Ovary (tissue), 9 donors: Measurements from ENCODE around the gene MIF. TPM values are rescaled to one million over a fixed set of nuclear protein-coding genes. Genes with fewer than 3 reads are reported as not detected.

Source experiments
- DNase-seq, 5 donors: peaks; one replicate each; pipeline ENCODE4 v3.0.0-alpha.2; 2019 to 2020
- H3K27ac ChIP-seq, 2 donors: fragments of 200-600 bp; one replicate each; pipeline versions ENCODE4 v1.5.1 to v1.8.0; 2019 to 2022
- H3K27me3 ChIP-seq: fragments of 200-600 bp; one replicate; pipeline ENCODE4 v1.8.0; 2022
- H3K36me3 ChIP-seq: fragments of 200-600 bp; sonication (generic); one replicate; pipeline ENCODE4 v1.5.1; 2019
- H3K4me1 ChIP-seq: one replicate; pipeline ENCODE4 v1.8.1; 2013; ENCODE audit warnings: mild to moderate bottlenecking, moderate library complexity; ENCODE audit not compliant: insufficient read depth
- H3K4me3 ChIP-seq: fragments of 200-600 bp; sonication (generic); one replicate; pipeline ENCODE4 v1.5.1; 2017
- H3K9me3 ChIP-seq, 2 donors: fragments of 200-600 bp in 1 of 2; sonication (generic) in 1 of 2; one replicate each; pipeline versions ENCODE4 v1.5.1 to v1.8.1; 2013 to 2019; ENCODE audit warnings: mild to moderate bottlenecking in 1 of 2, moderate library complexity in 1 of 2
- CTCF ChIP-seq, 3 donors: fragments of 450-650 bp in 2 of 3; fragments of 200-600 bp in 1 of 3; IDR thresholded peaks; one replicate each; pipeline versions ENCODE4 v1.5.1 to v1.8.0; 2016 to 2022; ENCODE audit warnings: antibody characterized with exemption in 3 of 3, mild to moderate bottlenecking in 1 of 3
- EP300 ChIP-seq: sonication (generic); formaldehyde crosslinking; IDR thresholded peaks from one replicate; pipeline ENCODE4 v1.6.1; 2017; ENCODE audit warnings: antibody characterized with exemption
- POLR2A ChIP-seq: fragments of 450-650 bp; IDR thresholded peaks from one replicate; pipeline ENCODE4 v1.6.1; 2017; ENCODE audit warnings: antibody characterized with exemption, mild to moderate bottlenecking, moderate library complexity
- WGBS, 3 donors: extraction: QIAGEN DNeasy Blood & Tissue Kit in 1 of 3; methylation state at CpG; one replicate each; pipeline versions ENCODE4 v1.1.5 to v1.1.7; 2013 to 2017; 5-methylcytosine and 5-hydroxymethylcytosine counted together
- intact Hi-C, 4 donors: fragments of 100-400 bp; cut with DNase I; formaldehyde crosslinking; loops; one replicate each; pipeline versions ENCODE4 v1.11.0 to v1.15.1; 2022 to 2023
- polyA plus RNA-seq, 2 donors: library from polyadenylated mRNA; stranded (reverse); fragments of 200-250 nt in 1 of 2; fragments of 350-450 nt in 1 of 2; fragmentation: Illumina TruSeq in 1 of 2; extraction: RNeasy Lipid Tissue Mini Kit (QIAGEN cat#74804) in 1 of 2; gene quantifications; one replicate each; pipeline ENCODE4 v1.2.3, GENCODE V29; 2013 to 2014
- total RNA-seq, 7 donors: library from RNA; depleted of rRNA in 2 of 7; stranded (reverse); fragments of >200 nt in 2 of 7; fragmentation: NEBNext Ultra II Directional in 3 of 7; extraction: Animal tissue kit (Norgen Biotek cat#: 25700) in 3 of 7; gene quantifications; one replicate each; pipeline versions ENCODE4 v1.1.0 to v1.2.4, GENCODE V29; 2016 to 2023
- donor health status: DM: no; HTN: no; CAD: no; lungs with moderate emphysema.
- donor health status: DM: no; HTN: no; CAD: no.
- donor health status: Bipolar disorder and iron deficiency.
- donor health status: DM: yes; HTN: yes; CAD: no.
- donor health status: DM: no; HTN: no; CAD: no.
- donor health status: DM: yes; HTN: yes; CAD: no.

MIF gene
- total and polyA plus RNA-seq, 9 donors: 1.1 to 426 (median 361) TPM

DNA sequence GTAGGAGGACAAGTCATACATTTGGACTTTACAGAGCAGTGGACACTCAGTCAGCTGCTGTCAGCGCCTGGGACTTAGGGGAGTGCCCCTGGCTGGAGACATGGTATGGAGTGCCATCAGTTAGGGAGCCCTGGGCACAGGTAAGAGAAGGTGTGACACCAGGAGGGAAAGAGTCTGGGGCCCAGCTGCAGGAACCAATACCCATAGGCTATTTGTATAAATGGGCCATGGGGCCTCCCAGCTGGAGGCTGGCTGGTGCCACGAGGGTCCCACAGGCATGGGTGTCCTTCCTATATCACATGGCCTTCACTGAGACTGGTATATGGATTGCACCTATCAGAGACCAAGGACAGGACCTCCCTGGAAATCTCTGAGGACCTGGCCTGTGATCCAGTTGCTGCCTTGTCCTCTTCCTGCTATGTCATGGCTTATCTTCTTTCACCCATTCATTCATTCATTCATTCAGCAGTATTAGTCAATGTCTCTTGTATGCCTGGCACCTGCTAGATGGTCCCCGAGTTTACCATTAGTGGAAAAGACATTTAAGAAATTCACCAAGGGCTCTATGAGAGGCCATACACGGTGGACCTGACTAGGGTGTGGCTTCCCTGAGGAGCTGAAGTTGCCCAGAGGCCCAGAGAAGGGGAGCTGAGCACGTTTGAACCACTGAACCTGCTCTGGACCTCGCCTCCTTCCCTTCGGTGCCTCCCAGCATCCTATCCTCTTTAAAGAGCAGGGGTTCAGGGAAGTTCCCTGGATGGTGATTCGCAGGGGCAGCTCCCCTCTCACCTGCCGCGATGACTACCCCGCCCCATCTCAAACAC is 850 bp upstream of the MIF start:
- intact Hi-C loops: no loop called here
- no peaks in the 10 kb centered on the region for H3K27me3 ChIP-seq

DNA sequence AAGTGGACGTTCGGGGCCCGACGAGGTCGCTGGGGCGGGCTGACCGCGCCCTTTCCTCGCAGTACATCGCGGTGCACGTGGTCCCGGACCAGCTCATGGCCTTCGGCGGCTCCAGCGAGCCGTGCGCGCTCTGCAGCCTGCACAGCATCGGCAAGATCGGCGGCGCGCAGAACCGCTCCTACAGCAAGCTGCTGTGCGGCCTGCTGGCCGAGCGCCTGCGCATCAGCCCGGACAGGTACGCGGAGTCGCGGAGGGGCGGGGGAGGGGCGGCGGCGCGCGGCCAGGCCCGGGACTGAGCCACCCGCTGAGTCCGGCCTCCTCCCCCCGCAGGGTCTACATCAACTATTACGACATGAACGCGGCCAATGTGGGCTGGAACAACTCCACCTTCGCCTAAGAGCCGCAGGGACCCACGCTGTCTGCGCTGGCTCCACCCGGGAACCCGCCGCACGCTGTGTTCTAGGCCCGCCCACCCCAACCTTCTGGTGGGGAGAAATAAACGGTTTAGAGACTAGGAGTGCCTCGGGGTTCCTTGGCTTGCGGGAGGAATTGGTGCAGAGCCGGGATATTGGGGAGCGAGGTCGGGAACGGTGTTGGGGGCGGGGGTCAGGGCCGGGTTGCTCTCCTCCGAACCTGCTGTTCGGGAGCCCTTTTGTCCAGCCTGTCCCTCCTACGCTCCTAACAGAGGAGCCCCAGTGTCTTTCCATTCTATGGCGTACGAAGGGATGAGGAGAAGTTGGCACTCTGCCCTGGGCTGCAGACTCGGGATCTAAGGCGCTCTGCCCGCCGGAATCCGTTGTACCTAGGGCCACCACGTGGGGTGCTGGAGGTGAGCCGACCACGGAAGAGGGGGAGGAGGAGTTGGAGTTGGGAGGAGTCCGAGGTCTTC is 771 bp downstream of the MIF start:
- Histone ChIP-seq H3K4me1 (peaks cover 17% of the 10 kb centered on the region), H3K36me3 (no peaks in the 10 kb centered on the region), H3K27ac (peak overlapping the region; percentile 90 to 96), H3K27me3 (no peaks in the 10 kb centered on the region), H3K4me3 (peak overlapping the region; percentile 86), H3K9me3 (no peaks in the 10 kb centered on the region)
- intact Hi-C loops: no loop called here
- TF ChIP-seq EP300 (no peak), POLR2A (peak; percentile 24), CTCF (IDR thresholded peaks at IDR 0.05) (peak in 1 of 3 donors; percentile 18)
- DNase-seq: peak; percentile 83 to 89 (median 86)
- 1 to 2% (median 1%) methylated on average over 43 to 79 of the region's 79 CpGs for WGBS, 3 donors

More for the DNA sequence above, 850 bp upstream of the MIF start:
- H3K4me1 ChIP-seq: peaks cover 17% of the 10 kb centered on the region
- H3K9me3 ChIP-seq: no peaks in the 10 kb centered on the region
- no peaks in the 10 kb centered on the region for H3K36me3 ChIP-seq
- no peak for DNase-seq
- peak overlapping the region; percentile 90 to 96 for H3K27ac ChIP-seq
- 36 to 45% (median 40%) methylated on average over 11 of the region's 11 CpGs for WGBS, 3 donors
- TF ChIP-seq POLR2A (no peak), CTCF (IDR thresholded peaks at IDR 0.05) (no peak), EP300 (no peak)
- H3K4me3 ChIP-seq: peak overlapping the region; percentile 86

DNA sequence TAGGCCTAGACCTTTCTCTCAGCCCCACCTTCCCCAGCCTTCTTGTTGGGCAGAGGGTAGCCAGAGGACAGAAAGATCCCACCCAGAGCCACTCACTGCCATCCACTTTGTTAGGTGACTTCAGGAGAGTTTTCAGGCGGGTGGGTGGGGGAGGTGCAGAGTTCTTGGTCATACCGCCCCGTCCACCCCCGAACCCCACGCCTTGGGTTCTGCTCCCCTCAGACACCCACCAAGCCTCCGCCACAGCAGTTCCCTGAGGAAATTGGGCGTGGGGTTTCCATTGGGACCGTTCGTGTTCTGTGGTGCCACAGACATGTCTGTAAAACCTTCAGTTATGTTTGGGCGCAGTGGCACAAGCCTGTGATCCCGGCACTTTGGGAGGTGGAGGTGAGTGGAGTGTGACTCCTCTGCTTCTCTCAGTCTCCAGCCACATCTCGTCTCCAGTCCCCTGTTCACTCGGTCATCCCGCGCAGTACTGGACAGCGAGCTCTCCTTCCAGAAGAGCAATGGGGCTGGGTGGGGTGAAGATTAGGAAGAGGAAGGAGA is 1.5 kb downstream of the MIF start:
- Histone ChIP-seq H3K36me3 (no peaks in the 10 kb centered on the region), H3K27ac (peak overlapping the region; percentile 90 to 96)

DNA sequence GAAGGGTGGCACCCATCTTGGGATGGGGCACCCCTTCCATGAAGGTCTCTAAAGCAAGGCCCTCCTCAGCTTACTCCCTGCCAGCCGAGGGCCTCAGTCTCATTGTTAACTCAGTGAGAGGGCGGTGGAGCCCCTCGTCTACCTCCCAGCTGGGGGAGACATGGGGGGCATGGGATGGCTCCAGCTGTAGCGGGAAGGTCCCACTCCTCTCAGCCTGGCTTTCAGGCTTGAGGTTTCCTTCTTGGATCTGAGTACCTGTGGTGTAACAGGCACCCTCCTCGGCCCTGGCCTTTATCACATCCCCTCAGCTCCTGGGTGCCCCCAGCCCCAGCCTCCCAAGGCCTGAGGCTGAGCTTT is 2.0 kb downstream of the MIF start:
- no peak for DNase-seq
- Histone ChIP-seq H3K27me3 (no peaks in the 10 kb centered on the region), H3K9me3 (no peaks in the 10 kb centered on the region), H3K4me3 (no peak overlapping the region), H3K27ac (no peak overlapping the region), H3K36me3 (no peaks in the 10 kb centered on the region), H3K4me1 (peaks cover 17% of the 10 kb centered on the region)
- intact Hi-C loops: no loop called here
- WGBS, 3 donors: 86 to 92% (median 86%) methylated on average over 5 of the region's 5 CpGs
- no peak for TF ChIP-seq CTCF (IDR thresholded peaks at IDR 0.05)
- TF ChIP-seq POLR2A: no peak
- TF ChIP-seq EP300: no peak

More for the DNA sequence above, 1.5 kb downstream of the MIF start:
- no peak for DNase-seq
- 71 to 80% (median 72%) methylated on average over 11 to 16 of the region's 16 CpGs for WGBS, 3 donors
- intact Hi-C loops: no loop called here
- H3K9me3 ChIP-seq: no peaks in the 10 kb centered on the region
- TF ChIP-seq EP300 (no peak), POLR2A (no peak)
- peaks cover 17% of the 10 kb centered on the region for H3K4me1 ChIP-seq
- H3K27me3 ChIP-seq: no peaks in the 10 kb centered on the region
- peak overlapping the region; percentile 86 for H3K4me3 ChIP-seq
